ENCODE data around the gene CELF2. TPM values are rescaled to one million over a fixed set of nuclear protein-coding genes. Genes with fewer than 3 reads are reported as not detected.

CELF2 gene
- total and polyA plus RNA-seq, 8 donors, result 58.0 to 107 (median 65.9) TPM

- no peaks in the 10 kb centered on the region for H3K27me3 ChIP-seq
- intact Hi-C loops (cut with DNase I), result no loop called here
- no peaks in the 10 kb centered on the region for H3K36me3 ChIP-seq
- ATAC-seq (no peak), DNase-seq (no peak)
- no peak for TF ChIP-seq CTCF (IDR thresholded peaks at IDR 0.05)
- H3K27ac ChIP-seq, result no peak overlapping the region
- H3K4me3 ChIP-seq, result no peak overlapping the region
- H3K4me1 ChIP-seq, result no peaks in the 10 kb centered on the region
- H3K9me3 ChIP-seq, result no peaks in the 10 kb centered on the region
Observed at GRCh38 chr10:10976652-10977051, 41.0 kb upstream of the CELF2 start.

- intact Hi-C loops (cut with DNase I), result no loop called here
- TF ChIP-seq CTCF (IDR thresholded peaks at IDR 0.05), result no peak
- Histone ChIP-seq H3K4me1 (no peaks in the 10 kb centered on the region), H3K36me3 (no peaks in the 10 kb centered on the region), H3K27me3 (no peaks in the 10 kb centered on the region), H3K27ac (no peak overlapping the region), H3K4me3 (no peak overlapping the region), H3K9me3 (no peaks in the 10 kb centered on the region)
- ATAC-seq (no peak), DNase-seq (no peak)
Observed at GRCh38 chr10:10977226-10977956, 40.3 kb upstream of the CELF2 start.

- Histone ChIP-seq H3K27ac (no peak overlapping the region), H3K9me3 (no peaks in the 10 kb centered on the region), H3K4me1 (no peaks in the 10 kb centered on the region), H3K27me3 (no peaks in the 10 kb centered on the region), H3K36me3 (no peaks in the 10 kb centered on the region), H3K4me3 (no peak overlapping the region)
- DNase-seq, result no peak
- intact Hi-C loops (cut with DNase I), result no loop called here
- TF ChIP-seq CTCF (IDR thresholded peaks at IDR 0.05), result no peak
- peak; percentile 18 for ATAC-seq
Observed at GRCh38 chr10:10977978-10978377, 39.7 kb upstream of the CELF2 start.

GRCh38 chr10:10985361-10985760, 32.3 kb upstream of the CELF2 start:
- intact Hi-C loops (cut with DNase I), result no loop called here
- Histone ChIP-seq H3K36me3 (no peaks in the 10 kb centered on the region), H3K27me3 (no peaks in the 10 kb centered on the region), H3K9me3 (no peaks in the 10 kb centered on the region), H3K27ac (no peak overlapping the region), H3K4me1 (no peaks in the 10 kb centered on the region), H3K4me3 (no peak overlapping the region)
- DNase-seq (no peak), ATAC-seq (no peak)
- no peak for TF ChIP-seq CTCF (IDR thresholded peaks at IDR 0.05)

GRCh38 chr10:10986606-10987005, 31.1 kb upstream of the CELF2 start:
- intact Hi-C loops (cut with DNase I), result no loop called here
- ATAC-seq (no peak), DNase-seq (no peak)
- H3K4me3 ChIP-seq, result no peak overlapping the region
- H3K4me1 ChIP-seq, result no peaks in the 10 kb centered on the region
- no peak overlapping the region for H3K27ac ChIP-seq
- no peaks in the 10 kb centered on the region for H3K9me3 ChIP-seq
- H3K36me3 ChIP-seq, result no peaks in the 10 kb centered on the region
- no peaks in the 10 kb centered on the region for H3K27me3 ChIP-seq
- no peak for TF ChIP-seq CTCF (IDR thresholded peaks at IDR 0.05)

All from left lung (tissue), 10 donors.